Measurements from ENCODE around the gene SPG7. TPM values are rescaled to one million over a fixed set of nuclear protein-coding genes. Genes with fewer than 3 reads are reported as not detected.

SPG7 gene
- total and polyA plus RNA-seq, 9 of the 15 experiments (the other 6 are each of a cell fraction or from before 2014, with no cell fraction given), result 5.8 to 89.1 (median 49.4) TPM

GRCh38 chr16:89517128-89517527 is 8.9 kb downstream of the SPG7 start:
- H3K27me3 ChIP-seq (ENCODE audit: control insufficient read depth in 2 of 2, insufficient read depth in 2 of 2, low read length in 2 of 2), result no peaks in the 10 kb centered on the region
- no TSS peak for BruUV-seq (replicated peaks)
- peaks cover 23% of the 10 kb centered on the region for H3K79me2 ChIP-seq (ENCODE audit: control insufficient read depth, insufficient read depth, low read length)

More at GRCh38 chr16:89517128-89517527, 8.9 kb downstream of the SPG7 start:
- H3K9ac ChIP-seq (ENCODE audit: insufficient read depth in 1 of 2, low read depth in 2 of 2, low read length in 2 of 2), result no peak overlapping the region
- ChIA-PET CTCF (ENCODE audit: low intra/inter-chr PET ratio) (no interaction called here), POLR2A (no interaction called here)
- no peak overlapping the region for H3K4me3 ChIP-seq
- H3K36me3 ChIP-seq (ENCODE audit: control insufficient read depth, insufficient read depth, low read length), result peaks cover 81% of the 10 kb centered on the region
- no peak for ATAC-seq
- 96% methylated on average over 9 of the region's 9 CpGs for WGBS (ENCODE audit: insufficient coverage, low coverage, missing lambda C conversion rate)
- FAIRE-seq, result no peak
- H2AFZ ChIP-seq (ENCODE audit: low read depth, low read length), result no peak overlapping the region
- no peak overlapping the region for H3K27ac ChIP-seq (ENCODE audit: extremely low read depth, low read depth, low read length)
- H3K9me1 ChIP-seq (ENCODE audit: control insufficient read depth, insufficient read depth, low read length), result no peaks in the 10 kb centered on the region
- in situ Hi-C loops (cut with MboI) (no loop called here), intact Hi-C loops (cut with micrococcal nuclease) (no loop called here)
- no peak for TF ChIP-seq ZNF431 (CRISPR knock-in tag; IDR thresholded peaks at IDR 0.05)
- no peak for TF ChIP-seq SNRNP70 (optimal IDR thresholded peaks at IDR 0.05; ENCODE audit: low read depth, low read length)
- TF ChIP-seq TGIF2 (CRISPR knock-in tag; IDR thresholded peaks at IDR 0.05), result no peak
- no peak for TF ChIP-seq NFRKB (IDR thresholded peaks at IDR 0.05; ENCODE audit: low read depth)
- TF ChIP-seq CREBBP (IDR thresholded peaks at IDR 0.05; ENCODE audit: low read depth, low read length), result no peak
- no peak for TF ChIP-seq HMBOX1 (IDR thresholded peaks at IDR 0.05)
- TF ChIP-seq SUPT5H (IDR thresholded peaks at IDR 0.05), result no peak
- TF ChIP-seq TAF1 (IDR thresholded peaks at IDR 0.05; ENCODE audit: control insufficient read depth, extremely low read depth, insufficient read depth, low read length, severe bottlenecking), result no peak
- no peak for TF ChIP-seq ILK (tag; IDR thresholded peaks at IDR 0.05; ENCODE audit: borderline replicate concordance, low read depth)
- TF ChIP-seq ZNF764 (CRISPR knock-in tag; IDR thresholded peaks at IDR 0.05; ENCODE audit: low read depth), result no peak
- no peak for TF ChIP-seq SNIP1 (IDR thresholded peaks at IDR 0.05; ENCODE audit: low read depth)
- no peak for TF ChIP-seq HDAC1 (IDR thresholded peaks at IDR 0.05)
- no peak overlapping the region for H3K4me2 ChIP-seq (ENCODE audit: insufficient read depth, low read length)
- 0 out of 5 replicates have a peak, but pooled peaks cover 0 to 3% of the 10 kb centered on the region in 2 experiments for H3K4me1 ChIP-seq (replicated peaks in 1 of 2; ENCODE audit: control insufficient read depth in 2 of 2, insufficient read depth in 2 of 2, low read length in 2 of 2)
- no peaks in the 10 kb centered on the region for H4K20me1 ChIP-seq (replicated peaks; ENCODE audit: control insufficient read depth, insufficient read depth, low read length)
- H3K9me3 ChIP-seq (replicated peaks; ENCODE audit: control insufficient read depth, insufficient read depth, low read depth, low read length), result no peaks in the 10 kb centered on the region
- no peak for DNase-seq (ENCODE audit: extremely low read depth in 1 of 4, low spot score in 3 of 4)
